HG02798 (cell line): Measurements from ENCODE around the gene BABAM2.
"Not testable (repeated sequence)": the region's sequence is repeated elsewhere in the genome, so short reads cannot be mapped to it uniquely, and the experiment has no call there.

Experiments
- ATAC-seq: cut with Tn5 transposase; IDR thresholded peaks from one replicate; pipeline ENCODE4 v1.9.1; 2021; ENCODE audit warnings: mild to moderate bottlenecking; ENCODE audit not compliant: unreplicated experiment, poor library complexity

The BABAM2 gene

GRCh38 chr2:28009732-28010131 lies 119.2 kb downstream of the BABAM2 start:
- ATAC-seq, result no peak

- ATAC-seq, result no peak
Observed at GRCh38 chr2:28011322-28011737, 120.8 kb downstream of the BABAM2 start.

GRCh38 chr2:28018474-28018873 lies 127.9 kb downstream of the BABAM2 start:
- not testable (repeated sequence) for ATAC-seq

- ATAC-seq, result not testable (repeated sequence)
Observed at GRCh38 chr2:28019521-28019920, 129.0 kb downstream of the BABAM2 start.

GRCh38 chr2:28021898-28022297 lies 131.4 kb downstream of the BABAM2 start:
- no peak for ATAC-seq

DNA sequence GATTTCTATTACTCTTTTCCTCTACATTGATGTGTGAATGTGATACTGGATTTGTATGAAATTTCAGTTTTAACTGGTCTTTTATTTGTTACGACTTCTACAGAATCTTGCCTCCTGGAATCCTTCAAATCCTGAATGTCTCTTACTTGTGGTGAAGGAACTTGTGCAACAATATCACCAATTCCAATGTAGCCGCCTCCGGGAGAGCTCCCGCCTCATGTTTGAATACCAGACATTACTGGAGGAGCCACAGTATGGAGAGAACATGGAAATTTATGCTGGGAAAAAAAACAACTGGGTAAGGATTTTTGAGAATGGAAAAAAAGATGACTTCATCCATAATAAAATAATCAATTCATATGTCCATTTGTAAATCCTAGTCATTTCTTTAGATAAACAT lies 134.6 kb downstream of the BABAM2 start:
- ATAC-seq, result no peak

DNA sequence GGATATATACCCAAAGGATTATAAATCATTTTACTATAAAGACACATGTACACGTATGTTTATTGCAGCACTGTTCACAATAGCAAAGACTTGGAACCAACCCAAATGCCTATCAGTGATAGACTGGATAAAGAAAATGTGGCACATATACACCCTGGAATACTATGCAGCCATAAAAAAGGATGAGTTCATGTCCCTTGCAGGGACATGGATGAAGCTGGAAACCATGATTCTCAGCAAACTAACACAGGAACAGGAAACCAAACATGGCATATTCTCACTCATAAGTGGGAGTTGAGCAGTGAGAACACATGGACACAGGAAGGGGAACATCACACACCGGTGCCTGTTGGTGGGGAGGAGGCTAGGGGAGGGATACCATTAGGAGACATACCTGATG lies 135.7 kb downstream of the BABAM2 start:
- not testable (repeated sequence) for ATAC-seq

- no peak for ATAC-seq
Observed at GRCh38 chr2:28028025-28028424, 137.5 kb downstream of the BABAM2 start.

DNA sequence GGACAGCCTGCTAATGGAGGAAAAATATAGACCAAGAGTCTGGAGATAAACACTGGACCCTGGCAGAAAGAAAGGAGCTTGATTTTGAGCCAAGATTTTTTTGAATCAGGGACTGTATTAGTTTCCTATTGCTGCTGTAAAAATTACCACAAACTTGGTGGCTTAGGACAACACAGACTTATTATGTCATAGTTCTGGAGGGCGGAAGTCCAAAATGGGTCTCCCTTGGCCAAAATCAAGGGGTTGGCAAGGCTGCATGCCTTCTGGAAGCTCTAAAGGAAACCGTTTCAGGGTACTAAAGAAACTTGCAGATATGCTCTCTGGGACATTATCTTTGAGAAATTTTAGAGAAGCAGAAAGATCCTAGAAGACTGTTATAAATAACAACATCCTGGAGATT lies 140.1 kb downstream of the BABAM2 start:
- ATAC-seq, result no peak

GRCh38 chr2:28032816-28033215 lies 142.3 kb downstream of the BABAM2 start:
- no peak for ATAC-seq

GRCh38 chr2:28034696-28035095 lies 144.2 kb downstream of the BABAM2 start:
- ATAC-seq, result no peak

GRCh38 chr2:28035163-28035690 lies 144.7 kb downstream of the BABAM2 start:
- ATAC-seq, result no peak

DNA sequence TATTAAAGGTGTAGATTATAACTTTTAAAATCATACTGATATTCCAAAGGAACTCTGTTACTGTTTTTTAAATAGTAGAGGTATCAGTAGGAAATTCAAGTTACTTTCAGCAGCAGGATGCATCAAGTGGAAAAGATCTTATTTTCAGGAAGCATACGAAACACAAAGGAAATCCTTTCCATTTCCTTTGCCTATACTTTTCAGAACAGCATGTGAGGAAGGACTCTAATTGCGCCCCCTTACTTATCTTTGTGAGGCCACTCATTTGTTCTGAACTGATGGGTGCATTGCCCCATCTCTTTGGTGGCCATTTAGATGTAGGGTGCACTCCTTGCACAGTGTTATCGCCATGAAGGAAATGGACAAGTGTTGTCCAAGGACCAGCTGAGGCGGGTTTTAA lies 145.3 kb downstream of the BABAM2 start:
- ATAC-seq, result no peak

DNA sequence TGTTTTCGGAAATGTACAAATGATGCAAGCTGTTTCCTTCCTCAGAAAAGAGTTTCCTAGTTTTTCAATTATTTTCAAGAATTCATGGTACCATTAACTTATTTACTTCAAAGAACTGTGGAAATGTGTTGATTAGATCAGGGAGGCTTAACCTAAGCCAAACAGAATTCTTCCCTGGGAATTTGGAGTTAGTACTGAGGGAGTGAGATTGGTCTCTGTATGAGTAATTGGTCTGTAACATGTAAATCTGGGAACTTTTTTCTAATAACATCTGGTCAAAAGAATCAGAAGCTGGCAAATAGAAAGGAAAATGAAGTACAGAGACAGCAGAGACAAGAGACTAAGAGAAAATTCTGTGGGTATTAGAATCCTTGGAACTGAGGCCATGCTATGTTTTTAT lies 145.8 kb downstream of the BABAM2 start:
- no peak for ATAC-seq

- no peak for ATAC-seq
Observed at GRCh38 chr2:28038722-28039121, 148.2 kb downstream of the BABAM2 start.

GRCh38 chr2:28045676-28046351 lies 155.3 kb downstream of the BABAM2 start:
- ATAC-seq, result no peak

DNA sequence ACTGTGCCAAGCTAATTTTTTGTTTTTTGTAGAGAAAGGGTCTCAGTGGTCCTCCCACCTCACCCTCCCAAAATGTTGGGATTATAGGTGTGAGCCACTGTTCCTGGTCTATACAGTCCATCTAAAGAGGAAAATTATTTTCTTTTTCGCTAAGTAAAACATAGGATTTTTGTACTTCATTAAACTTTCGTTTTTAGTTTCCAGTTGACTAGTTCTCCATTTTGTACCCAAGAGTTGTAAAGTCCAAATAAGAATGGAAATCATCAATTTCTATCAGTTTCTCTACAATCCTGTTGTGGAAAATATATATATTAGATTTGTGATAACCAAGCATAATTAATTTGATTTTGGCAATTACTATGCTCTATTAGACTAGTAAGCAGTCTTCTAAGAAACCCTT lies 156.4 kb downstream of the BABAM2 start:
- ATAC-seq, result no peak

GRCh38 chr2:28047681-28048080 lies 157.2 kb downstream of the BABAM2 start:
- ATAC-seq, result no peak

GRCh38 chr2:28048341-28048740 lies 157.8 kb downstream of the BABAM2 start:
- no peak for ATAC-seq

- no peak for ATAC-seq
Observed at GRCh38 chr2:28049416-28049815, 158.9 kb downstream of the BABAM2 start.

GRCh38 chr2:28049899-28050298 lies 159.4 kb downstream of the BABAM2 start:
- ATAC-seq, result no peak

- ATAC-seq, result no peak
Observed at GRCh38 chr2:28052691-28053090, 162.2 kb downstream of the BABAM2 start.
